HG03520 (cell line): ENCODE data around the gene MGAT4C.
A peak's percentile ranks its signal among the peaks of the same experiment; 100 is the strongest.

Experiments used
- ATAC-seq: cut with Tn5 transposase; IDR thresholded peaks from one replicate; pipeline ENCODE4 v1.9.1; 2021; ENCODE audit warnings: mild to moderate bottlenecking, moderate library complexity; ENCODE audit not compliant: unreplicated experiment

MGAT4C gene

GRCh38 chr12:85985996-85986395 is 270.2 kb downstream of the MGAT4C start:
- ATAC-seq = no peak

GRCh38 chr12:85983601-85984000 is 272.6 kb downstream of the MGAT4C start:
- no peak for ATAC-seq

- ATAC-seq = no peak
These were observed 276.6 kb downstream of the MGAT4C start for GRCh38 chr12:85979641-85980040.

- ATAC-seq = no peak
These were observed 280.5 kb downstream of the MGAT4C start for GRCh38 chr12:85975716-85976115.

GRCh38 chr12:85971800-85972199 is 284.4 kb downstream of the MGAT4C start:
- ATAC-seq = no peak

- no peak for ATAC-seq
These were observed 287.6 kb downstream of the MGAT4C start for GRCh38 chr12:85968606-85969005.

GRCh38 chr12:85963326-85963725 is 292.9 kb downstream of the MGAT4C start:
- no peak for ATAC-seq

GRCh38 chr12:85956081-85956480 is 300.1 kb downstream of the MGAT4C start:
- ATAC-seq = no peak

GRCh38 chr12:85955127-85955526 is 301.1 kb downstream of the MGAT4C start:
- ATAC-seq = no peak

- ATAC-seq = no peak
These were observed 304.4 kb downstream of the MGAT4C start for GRCh38 chr12:85951823-85952222.

- ATAC-seq = no peak
These were observed 306.9 kb downstream of the MGAT4C start for GRCh38 chr12:85949253-85949652.

- no peak for ATAC-seq
These were observed 307.9 kb downstream of the MGAT4C start for GRCh38 chr12:85948340-85948739.

- no peak for ATAC-seq
These were observed 308.9 kb downstream of the MGAT4C start for GRCh38 chr12:85947286-85947685.

- ATAC-seq = no peak
These were observed 309.8 kb downstream of the MGAT4C start for GRCh38 chr12:85946375-85946774.

GRCh38 chr12:85927166-85927565 is 329.0 kb downstream of the MGAT4C start:
- no peak for ATAC-seq

GRCh38 chr12:85923767-85924331 is 332.3 kb downstream of the MGAT4C start:
- ATAC-seq = no peak

GRCh38 chr12:85920324-85920947 is 335.8 kb downstream of the MGAT4C start:
- ATAC-seq = peak; percentile 65
